GM19238 (cell line): ENCODE measurements around the gene SLC2A1.

Experiments
- DNase-seq: peaks from one replicate; pipeline ENCODE4 v3.0.0; 2011; ENCODE audit warnings: low spot score; ENCODE audit not compliant: insufficient read length

Gene SLC2A1

DNA sequence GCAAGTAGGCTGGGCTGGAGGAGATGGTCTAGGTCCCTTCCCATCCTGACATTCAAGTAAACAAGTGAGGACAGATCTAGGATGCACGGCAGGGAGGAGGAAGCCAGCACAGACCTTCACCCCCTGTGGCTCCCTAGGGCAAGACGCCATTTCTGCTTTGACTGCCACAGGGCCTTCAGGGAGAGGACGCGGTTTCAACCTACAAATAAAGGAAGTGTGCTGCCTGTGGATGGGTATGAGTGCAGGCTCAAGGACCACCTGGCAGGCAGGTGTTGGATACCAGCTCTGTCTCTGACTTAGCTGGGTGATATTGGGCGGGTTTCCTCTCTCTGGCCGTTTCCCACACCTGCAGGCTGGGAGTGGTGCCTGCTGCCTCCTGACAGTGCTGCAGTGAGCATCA lies 16.2 kb downstream of the SLC2A1 start:
- no peak for DNase-seq

- DNase-seq = no peak
Measured at GRCh38 chr1:42941640-42942330, 16.9 kb downstream of the SLC2A1 start.

DNA sequence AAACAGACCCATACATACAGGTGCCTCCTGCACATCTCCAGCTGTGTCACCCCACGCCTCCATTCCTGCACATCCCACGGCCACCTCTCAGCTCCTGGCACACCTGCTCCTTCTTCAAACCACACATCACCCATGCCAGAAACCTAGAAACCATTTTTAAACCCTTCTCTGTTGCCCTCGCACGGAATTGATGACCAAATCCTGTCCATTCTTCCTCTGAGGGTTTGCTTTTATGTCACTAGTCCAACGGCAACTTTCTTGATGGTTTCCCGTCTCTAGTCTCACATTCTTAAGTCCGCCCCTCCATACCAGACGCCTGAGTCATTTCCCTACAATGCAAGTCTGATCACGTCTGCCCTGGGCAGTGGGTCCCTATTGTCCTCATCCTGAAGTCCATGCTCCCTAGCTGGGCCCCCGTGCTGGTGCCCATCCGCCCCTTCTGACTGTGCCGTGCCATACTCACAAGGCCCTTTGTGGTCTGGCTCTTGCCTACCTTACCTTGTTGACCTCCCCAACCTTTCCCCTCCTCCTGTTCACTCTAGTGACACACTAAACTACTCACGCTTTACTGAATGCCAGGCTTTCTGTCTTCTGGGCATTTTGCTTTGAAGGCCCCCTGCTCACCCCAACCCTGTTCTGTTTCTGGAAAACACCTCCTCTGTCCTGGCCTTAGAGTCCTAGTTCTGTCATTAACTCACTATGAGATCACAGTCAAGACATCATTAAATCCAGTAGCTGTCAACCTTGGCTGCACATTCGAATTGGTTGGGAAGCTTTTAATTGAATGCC lies 17.6 kb downstream of the SLC2A1 start:
- DNase-seq = no peak

DNA sequence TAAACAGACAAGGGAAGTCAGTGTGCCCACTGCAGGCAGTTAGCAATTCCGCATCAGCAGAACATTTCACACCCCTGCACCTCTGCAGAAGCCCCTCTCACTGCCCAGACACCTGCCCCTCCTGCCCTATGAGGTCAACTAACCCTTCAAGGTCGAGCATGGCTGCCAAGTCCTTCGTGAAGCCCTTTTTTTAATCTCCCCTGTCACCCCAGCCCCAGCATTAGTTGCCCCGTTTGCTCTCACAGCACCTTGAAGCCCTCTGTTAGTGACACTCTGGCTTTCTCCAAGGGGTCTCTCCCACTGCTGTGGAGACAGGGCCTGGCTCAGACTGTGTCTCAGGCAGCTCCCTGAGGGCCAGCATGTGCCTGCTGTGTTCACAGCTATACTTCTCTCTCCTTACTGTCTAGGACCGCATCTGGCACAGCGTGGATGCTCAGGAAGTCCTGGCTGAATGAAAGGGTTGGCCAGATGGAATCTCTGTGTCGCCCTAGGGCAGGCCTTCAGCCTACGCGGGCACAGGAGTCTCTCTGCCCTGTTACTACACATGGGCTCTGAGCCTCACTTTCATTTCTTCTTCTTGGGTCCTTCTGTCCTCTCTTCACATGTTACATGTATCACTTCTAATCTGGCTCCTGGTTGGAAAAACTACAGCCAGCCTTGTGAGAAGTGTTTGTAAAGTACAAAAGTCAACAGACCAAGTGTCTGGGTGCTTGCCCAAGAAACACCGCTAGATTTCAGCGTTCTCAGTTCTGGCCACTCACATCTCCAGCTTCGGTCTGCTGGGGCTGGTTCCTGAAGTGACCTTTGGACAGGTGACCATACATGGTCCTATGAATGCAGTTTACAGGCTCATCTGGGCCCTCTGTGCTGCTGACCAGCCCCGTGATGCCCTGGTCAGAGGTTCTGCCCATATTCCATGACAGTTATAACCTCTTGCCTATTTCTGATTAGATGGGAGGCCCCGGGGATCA lies 19.7 kb downstream of the SLC2A1 start:
- no peak for DNase-seq

- no peak for DNase-seq
Measured at GRCh38 chr1:42937836-42938644, 20.6 kb downstream of the SLC2A1 start.

DNA sequence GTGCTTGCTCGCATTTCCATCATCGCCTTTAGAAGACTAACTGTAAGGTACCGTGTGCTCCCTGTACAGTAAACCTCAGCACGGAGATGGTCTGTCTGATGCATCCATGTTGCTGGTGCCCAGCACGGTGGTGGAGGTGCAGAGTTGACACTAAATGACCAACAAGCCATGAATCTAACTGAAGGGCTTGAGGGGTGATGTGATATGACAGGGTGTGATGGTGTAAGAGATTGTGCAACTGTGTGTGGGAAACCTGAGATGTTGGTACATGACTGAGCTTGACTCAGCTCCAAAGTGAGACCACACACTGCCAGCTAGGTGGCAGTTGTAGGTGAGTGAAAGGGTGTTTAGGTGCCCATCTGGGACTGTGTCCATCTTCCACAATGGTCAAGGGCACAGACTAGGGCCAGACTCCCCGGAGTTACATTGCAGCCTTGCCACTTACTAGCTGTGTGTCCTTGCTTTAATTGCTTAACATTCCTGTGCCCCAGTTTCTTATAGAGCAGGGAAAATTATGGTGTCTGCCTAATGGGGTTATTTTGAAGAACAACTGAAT lies 21.4 kb downstream of the SLC2A1 start:
- no peak for DNase-seq

DNA sequence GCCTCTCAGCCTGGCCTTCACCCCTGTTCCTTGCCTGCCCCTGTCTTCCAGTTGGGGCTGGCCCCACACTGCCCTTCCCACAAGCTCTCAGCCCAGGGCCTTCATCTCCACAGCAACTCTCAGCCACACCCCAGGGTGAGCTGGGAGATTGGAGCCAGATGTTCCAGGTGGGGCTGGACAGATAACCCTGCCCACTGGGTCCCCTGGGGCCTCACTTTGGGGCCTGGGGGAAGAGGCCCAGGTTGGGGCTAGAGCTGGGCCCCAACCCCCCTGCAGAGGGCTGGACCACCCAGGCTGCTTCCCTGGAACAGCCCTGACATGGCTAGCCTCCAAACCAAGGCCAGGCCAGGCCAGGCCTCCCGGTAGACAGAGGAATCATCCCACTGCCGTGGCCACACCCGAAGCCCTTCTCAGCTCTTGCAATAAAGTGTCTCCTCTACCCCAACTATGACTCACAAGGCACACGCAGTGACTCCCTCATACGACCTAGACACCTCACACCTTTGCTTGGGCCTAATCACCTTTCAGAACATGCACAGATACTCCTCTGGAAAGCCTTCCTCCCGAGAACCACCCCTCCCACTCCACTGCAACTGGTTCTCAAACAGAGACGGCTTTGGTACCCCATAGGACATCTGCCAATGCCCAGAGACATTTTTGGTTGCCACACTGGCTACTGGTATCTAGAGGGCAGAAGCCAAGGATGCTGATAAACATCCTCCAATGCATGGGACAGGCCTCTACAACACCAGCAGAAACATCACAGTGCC lies 22.2 kb downstream of the SLC2A1 start:
- DNase-seq = no peak

DNA sequence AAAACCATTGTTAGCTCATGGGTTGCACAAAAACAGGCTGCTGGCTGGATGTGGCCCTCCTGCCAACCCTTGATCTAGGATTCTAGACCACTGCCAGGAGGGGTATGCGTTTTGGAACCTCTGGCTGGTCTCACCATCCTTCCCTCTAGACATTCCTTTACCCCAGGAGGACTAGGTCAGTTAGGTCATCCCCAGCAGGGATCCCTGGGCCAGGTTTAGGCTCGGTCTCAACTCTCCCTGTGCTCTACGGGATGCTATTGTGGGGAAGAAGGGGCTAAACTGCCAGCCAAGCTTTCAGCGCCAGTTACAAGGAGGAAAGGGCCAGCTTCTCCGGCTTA lies 22.7 kb downstream of the SLC2A1 start:
- no peak for DNase-seq

DNA sequence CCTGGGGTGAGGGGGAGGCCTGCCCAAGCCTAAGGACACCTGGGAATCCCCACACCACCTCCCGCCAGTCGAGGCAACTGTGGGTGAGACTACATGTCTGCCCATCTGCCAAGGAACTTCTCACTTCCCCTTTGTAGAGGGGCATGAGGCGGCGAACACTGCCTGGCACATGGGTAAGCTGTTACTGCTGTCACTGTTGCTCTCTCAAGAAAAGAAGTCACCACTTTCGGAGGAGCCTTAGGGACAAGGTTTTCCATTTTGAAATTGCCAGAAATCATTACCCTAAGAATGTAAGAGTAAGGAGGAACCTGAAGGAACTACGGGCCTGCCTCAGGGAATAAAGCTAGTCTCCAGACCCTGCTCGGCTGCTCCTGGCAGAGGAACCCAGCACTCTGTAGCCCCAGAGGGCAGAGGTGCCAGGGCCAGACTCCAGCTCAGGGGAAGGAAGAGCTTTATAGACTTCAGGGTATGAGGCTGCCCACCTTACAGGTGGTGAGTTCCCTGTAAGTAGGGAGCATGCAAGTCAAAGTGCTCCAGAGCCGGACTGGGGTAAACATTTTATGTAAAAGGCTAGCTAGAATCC lies 23.3 kb downstream of the SLC2A1 start:
- DNase-seq = no peak

DNA sequence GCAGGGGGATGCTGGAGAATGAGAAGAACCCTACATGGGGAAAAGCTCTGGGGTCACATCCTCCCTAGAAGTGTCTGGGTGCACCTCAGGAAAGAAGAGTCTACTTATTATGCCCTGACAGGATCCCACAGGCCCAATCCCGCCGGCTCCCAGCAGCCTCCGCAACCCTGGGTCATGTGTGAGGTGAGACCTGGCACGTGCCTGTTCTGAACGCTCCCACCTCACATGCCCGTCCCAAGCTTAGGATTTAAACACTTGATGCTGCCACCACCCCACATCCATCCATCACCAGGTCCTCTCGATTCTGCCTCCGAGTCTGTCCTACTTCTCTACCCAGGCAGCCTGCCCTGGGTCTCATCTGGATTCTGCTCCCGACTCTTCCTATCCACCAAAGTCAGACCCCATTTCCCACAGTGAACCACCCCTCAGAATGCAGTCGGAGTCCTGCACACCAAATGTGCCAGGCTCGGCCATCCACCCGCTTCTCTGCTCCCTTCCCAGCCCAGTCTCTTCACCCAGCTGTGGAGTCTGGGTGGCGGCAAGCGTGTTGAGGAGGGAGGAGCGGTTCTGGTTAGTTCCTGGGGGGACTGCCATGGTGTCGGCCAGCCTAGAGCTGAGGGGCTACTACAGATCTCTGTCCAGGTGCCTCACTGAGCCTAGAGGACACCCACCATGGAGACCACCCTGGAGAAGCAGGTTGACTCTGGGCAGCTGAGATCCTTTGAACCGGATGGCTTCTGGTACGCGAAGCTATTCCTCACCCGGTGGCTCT lies 23.9 kb downstream of the SLC2A1 start:
- DNase-seq = no peak

- no peak for DNase-seq
Measured at GRCh38 chr1:42933610-42934491, 24.8 kb downstream of the SLC2A1 start.

- DNase-seq = no peak
Measured at GRCh38 chr1:42933060-42933586, 25.5 kb downstream of the SLC2A1 start.

GRCh38 chr1:42932442-42932941 lies 26.2 kb downstream of the SLC2A1 start:
- DNase-seq = no peak

DNA sequence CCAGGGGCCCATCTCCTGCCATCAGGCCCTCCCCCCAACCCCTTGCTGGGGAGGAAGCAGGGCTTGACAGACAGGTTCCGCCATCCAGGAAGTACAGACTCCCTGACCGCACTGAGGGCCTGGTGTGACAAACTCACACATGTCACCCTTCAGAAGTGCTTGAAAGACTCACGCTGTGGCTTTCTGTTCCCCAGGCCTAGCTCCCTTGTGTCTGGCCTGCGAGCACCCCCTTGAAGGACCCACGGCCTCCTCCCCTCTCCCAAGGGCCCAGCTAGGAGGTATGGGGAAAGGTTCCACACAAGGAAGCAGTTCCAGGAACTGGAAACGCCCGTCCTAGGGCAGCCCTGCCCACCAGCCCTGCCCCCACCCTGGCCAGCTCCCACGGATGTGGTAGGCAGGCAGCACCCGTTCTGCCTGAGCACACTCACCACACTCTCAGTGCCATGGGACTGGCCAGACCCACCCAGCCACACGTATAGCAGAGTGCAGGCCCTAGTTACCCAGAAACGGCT lies 26.7 kb downstream of the SLC2A1 start:
- DNase-seq = peak; percentile 92

DNA sequence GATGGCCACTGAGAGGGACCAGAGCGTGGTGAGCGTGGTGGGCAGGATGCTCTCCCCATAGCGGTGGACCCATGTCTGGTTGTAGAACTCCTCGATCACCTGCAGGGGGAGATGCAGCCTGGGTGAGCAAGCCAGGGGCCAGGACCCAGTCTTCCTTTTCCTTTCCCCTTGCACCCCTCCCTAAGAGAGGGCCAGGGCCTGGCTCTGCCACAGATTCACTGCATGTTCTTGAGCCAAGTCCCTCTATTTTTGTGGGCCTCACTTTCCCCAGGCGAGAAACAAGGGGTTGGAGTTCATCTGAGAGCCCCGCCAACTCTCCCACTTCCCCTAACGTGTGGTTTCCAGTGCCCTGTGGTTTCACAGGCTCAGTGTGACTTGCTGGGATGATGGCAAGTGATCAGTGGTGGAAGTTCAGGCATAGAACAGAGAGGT lies 27.5 kb downstream of the SLC2A1 start:
- peak; percentile 78 for DNase-seq

- DNase-seq = no peak
Measured at GRCh38 chr1:42930178-42931107, 28.2 kb downstream of the SLC2A1 start.
